ENCODE results near the gene PTPN9. TPM values are rescaled to one million over a fixed set of nuclear protein-coding genes. Genes with fewer than 3 reads are reported as not detected.

Gene PTPN9
- total and polyA plus RNA-seq, 2 of the 13 experiments (the other 11 are each of a cell fraction or from before 2014, with no cell fraction given): 16.6 to 19.9 TPM

GRCh38 chr15:75455424-75455981 lies 123.6 kb downstream of the PTPN9 start (continued):
- no peak for TF ChIP-seq AHR (CRISPR knock-in tag; IDR thresholded peaks at IDR 0.05)
- TF ChIP-seq ZNF709 (CRISPR knock-in tag; IDR thresholded peaks at IDR 0.05): no peak
- no peak for TF ChIP-seq ZBTB40 (IDR thresholded peaks at IDR 0.05)
- TF ChIP-seq ZBTB40 (CRISPR knock-in tag; IDR thresholded peaks at IDR 0.05): no peak; the same call in 1 of the 2 replicates
- no peak for TF ChIP-seq DMAP1 (CRISPR knock-in tag; IDR thresholded peaks at IDR 0.05)
- no peak for TF ChIP-seq XRCC5 (optimal IDR thresholded peaks at IDR 0.05; ENCODE audit: low read length)
- no peak for TF ChIP-seq IRF1 (CRISPR knock-in tag; IDR thresholded peaks at IDR 0.05; ENCODE audit: low read depth)
- TF ChIP-seq ZNF17 (CRISPR knock-in tag; IDR thresholded peaks at IDR 0.05): no peak
- no peak for TF ChIP-seq ZNF326 (CRISPR knock-in tag; IDR thresholded peaks at IDR 0.05; ENCODE audit: borderline replicate concordance)
- no peak for TF ChIP-seq YEATS4 (CRISPR knock-in tag; IDR thresholded peaks at IDR 0.05; ENCODE audit: borderline replicate concordance)
- TF ChIP-seq ATF7-NPFF (CRISPR knock-in tag; IDR thresholded peaks at IDR 0.05; ENCODE audit: low read depth): peak; percentile 29; the same call in 1 of the 2 replicates
- TF ChIP-seq ZNF101 (CRISPR knock-in tag; IDR thresholded peaks at IDR 0.05; ENCODE audit: borderline replicate concordance, low read depth): no peak
- TF ChIP-seq FOXO4 (CRISPR knock-in tag; conservative IDR thresholded peaks at IDR 0.05): 0 out of 2 replicates have a peak, but pooled peaks have one; percentile 42
- no peak for TF ChIP-seq MLX (CRISPR knock-in tag; IDR thresholded peaks at IDR 0.05)

Measured in HepG2 (cell line).